ENCODE measurements around the gene PARD3. TPM values are rescaled to one million over a fixed set of nuclear protein-coding genes. Genes with fewer than 3 reads are reported as not detected.

PARD3 gene
- total RNA-seq, 1 donor from 2014 or later, result 51.2 TPM

DNA sequence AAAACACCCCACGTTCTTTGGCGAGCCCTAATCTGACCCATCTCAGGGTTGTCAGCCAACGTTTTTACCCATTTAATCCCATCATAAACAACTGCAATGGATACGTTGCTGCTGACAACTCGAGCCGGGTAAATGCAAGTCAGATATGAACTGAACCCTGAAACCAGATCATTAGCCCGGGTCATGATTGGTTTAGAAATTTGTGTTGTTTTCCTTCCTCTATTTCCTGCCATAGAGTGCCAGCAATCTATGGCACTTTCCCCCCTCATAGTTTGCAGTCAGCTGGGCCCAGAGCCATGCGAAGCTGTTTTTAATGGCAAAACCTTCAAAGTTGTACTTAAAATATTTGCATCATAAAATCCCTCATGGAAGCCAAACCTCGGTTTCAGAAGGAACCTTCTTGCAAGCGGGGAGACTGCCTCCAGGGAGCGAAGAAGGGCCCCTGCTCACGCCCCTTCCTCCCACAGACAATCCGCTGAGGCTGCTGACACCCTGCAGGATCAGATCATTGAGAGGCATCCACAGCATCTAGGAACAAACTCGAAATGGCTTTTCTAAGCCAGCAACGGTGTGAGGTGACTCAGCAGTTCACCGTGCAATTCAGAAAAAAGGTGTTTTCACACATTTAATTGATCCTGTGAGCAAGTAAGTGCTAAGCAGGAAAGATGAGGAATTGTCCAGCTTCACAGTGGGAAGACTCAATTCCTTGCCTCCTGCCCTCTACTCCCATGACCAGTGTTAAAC, 710.1 kb downstream of the PARD3 start:
- peaks cover 5% of the 10 kb centered on the region for H3K36me3 Mint-ChIP-seq (ENCODE audit: low read depth)
- H3K27me3 Mint-ChIP-seq (ENCODE audit: low read depth), result no peaks in the 10 kb centered on the region
- H3K4me1 Mint-ChIP-seq, result peaks cover 8% of the 10 kb centered on the region
- no peak for DNase-seq (ENCODE audit: low read depth, low spot score)
- no peak for TF ChIP-seq CTCF (conservative IDR thresholded peaks at IDR 0.05)
- H3K27ac Mint-ChIP-seq (ENCODE audit: unreplicated experiment), result no peak overlapping the region
- no peak overlapping the region for H3K4me3 Mint-ChIP-seq
- peaks cover 2% of the 10 kb centered on the region for H3K9me3 Mint-ChIP-seq

GRCh38 chr10:34102893-34103506, 712.1 kb downstream of the PARD3 start:
- Mint-ChIP-seq H3K36me3 (ENCODE audit: low read depth) (peaks cover 5% of the 10 kb centered on the region), H3K9me3 (peaks cover 2% of the 10 kb centered on the region), H3K4me3 (no peak overlapping the region), H3K27me3 (ENCODE audit: low read depth) (no peaks in the 10 kb centered on the region), H3K27ac (ENCODE audit: unreplicated experiment) (no peak overlapping the region), H3K4me1 (peaks cover 4% of the 10 kb centered on the region)
- no peak for DNase-seq (ENCODE audit: low read depth, low spot score)
- TF ChIP-seq CTCF (conservative IDR thresholded peaks at IDR 0.05), result no peak

GRCh38 chr10:34102237-34102673, 712.8 kb downstream of the PARD3 start:
- no peak for TF ChIP-seq CTCF (conservative IDR thresholded peaks at IDR 0.05)
- no peak overlapping the region for H3K27ac Mint-ChIP-seq (ENCODE audit: unreplicated experiment)
- H3K36me3 Mint-ChIP-seq (ENCODE audit: low read depth), result peaks cover 5% of the 10 kb centered on the region
- H3K9me3 Mint-ChIP-seq, result peaks cover 2% of the 10 kb centered on the region
- DNase-seq (ENCODE audit: low read depth, low spot score), result no peak
- no peaks in the 10 kb centered on the region for H3K27me3 Mint-ChIP-seq (ENCODE audit: low read depth)
- no peak overlapping the region for H3K4me3 Mint-ChIP-seq
- H3K4me1 Mint-ChIP-seq, result peaks cover 4% of the 10 kb centered on the region

DNA sequence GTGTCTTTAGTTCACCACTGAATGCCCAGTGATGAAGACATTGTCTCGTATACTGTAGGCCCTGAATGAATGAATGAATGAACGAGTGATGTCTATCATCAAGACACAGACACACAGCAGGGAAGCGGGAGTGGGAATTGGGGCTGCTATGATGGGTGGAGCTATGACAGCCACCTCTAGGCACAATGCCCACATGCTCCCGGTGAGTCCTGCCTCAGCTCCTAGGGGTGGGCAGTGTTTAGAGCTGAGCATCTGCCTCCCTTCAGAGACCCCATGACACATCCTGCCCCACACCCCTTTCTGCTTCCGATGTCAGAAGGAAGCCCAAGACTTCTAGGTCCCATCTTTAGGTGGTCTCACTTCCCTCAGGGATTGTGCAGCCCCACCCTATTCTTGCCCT, 714.1 kb downstream of the PARD3 start:
- no peak for DNase-seq (ENCODE audit: low read depth, low spot score)
- Mint-ChIP-seq H3K27ac (ENCODE audit: unreplicated experiment) (no peak overlapping the region), H3K4me1 (peaks cover 4% of the 10 kb centered on the region), H3K36me3 (ENCODE audit: low read depth) (peaks cover 5% of the 10 kb centered on the region), H3K9me3 (peaks cover 3% of the 10 kb centered on the region), H3K4me3 (no peak overlapping the region), H3K27me3 (ENCODE audit: low read depth) (no peaks in the 10 kb centered on the region)
- TF ChIP-seq CTCF (conservative IDR thresholded peaks at IDR 0.05), result no peak

DNA sequence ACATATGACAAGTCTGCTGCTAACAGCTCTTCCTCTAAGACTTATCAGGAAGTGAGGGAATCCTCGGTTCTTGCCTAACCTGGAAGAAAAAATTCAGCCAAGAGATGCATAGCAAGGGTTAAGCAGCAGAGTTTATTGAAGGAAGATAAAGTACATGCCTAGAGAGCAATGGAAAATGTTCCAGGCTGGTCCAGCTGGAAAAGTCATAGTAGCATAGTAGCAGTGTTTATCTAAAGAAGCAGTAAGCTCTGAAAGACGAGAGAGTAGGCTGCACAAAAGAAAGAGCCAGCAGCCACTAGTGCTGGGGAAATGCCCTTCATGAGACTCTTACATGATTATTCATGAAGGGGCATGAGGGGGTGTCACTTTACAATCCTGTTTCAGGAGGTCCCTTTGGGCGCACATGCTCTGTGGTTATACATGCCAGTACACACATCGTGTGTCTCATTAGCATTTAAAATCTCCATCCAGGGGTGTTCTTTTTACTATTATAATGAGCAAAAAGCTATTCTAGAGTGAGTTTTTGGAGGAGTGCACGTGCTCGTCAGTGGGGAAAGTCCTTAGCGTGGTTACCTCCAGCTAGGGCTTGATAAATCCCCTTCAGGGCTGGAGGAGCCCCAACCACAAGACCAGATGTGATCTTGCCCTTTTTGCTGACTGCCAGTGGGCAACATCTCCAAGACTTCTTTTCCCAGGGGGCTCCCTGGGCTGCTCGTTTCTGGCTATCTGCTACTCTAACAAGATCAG, 716.1 kb downstream of the PARD3 start:
- Mint-ChIP-seq H3K27ac (ENCODE audit: unreplicated experiment) (no peak overlapping the region), H3K27me3 (ENCODE audit: low read depth) (no peaks in the 10 kb centered on the region)

More for the DNA sequence above, 716.1 kb downstream of the PARD3 start:
- Mint-ChIP-seq H3K36me3 (ENCODE audit: low read depth) (peaks cover 13% of the 10 kb centered on the region), H3K9me3 (peaks cover 12% of the 10 kb centered on the region), H3K4me1 (peaks cover 4% of the 10 kb centered on the region), H3K4me3 (no peak overlapping the region)
- no peak for TF ChIP-seq CTCF (conservative IDR thresholded peaks at IDR 0.05)
- DNase-seq (ENCODE audit: low read depth, low spot score), result no peak

Measured in neural crest cell (in vitro differentiated cells).